ENCODE results near the gene MACROD2. TPM values are rescaled to one million over a fixed set of nuclear protein-coding genes. Genes with fewer than 3 reads are reported as not detected.

Gene MACROD2
- total and polyA plus RNA-seq, 2 donors (not counting 1 experiment from before 2014, with no cell fraction given), result 5.3 to 6.7 TPM

- H3K4me2 ChIP-seq (replicated peaks; ENCODE audit: low read depth, low read length, poor library complexity, severe bottlenecking), result no peak overlapping the region
- intact Hi-C loops (cut with micrococcal nuclease), result no loop called here
- WGBS (ENCODE audit: insufficient coverage), result 60% methylated on average over 1 of the region's 3 CpGs
Measured at GRCh38 chr20:14333721-14334120, 338.4 kb downstream of the MACROD2 start.

More at GRCh38 chr20:14333721-14334120, 338.4 kb downstream of the MACROD2 start:
- H3K27me3 Mint-ChIP-seq, result peaks cover 24% of the 10 kb centered on the region
- ChIA-PET POLR2A (no interaction called here), CTCF (interaction anchor here (0.7 kb wide), 1 partner anchor 1323 kb away, joined by 3 read pairs; no protein-coding TSS in a partner anchor)
- no peak overlapping the region for H3K4me3 Mint-ChIP-seq
- no peaks in the 10 kb centered on the region for H3K79me2 ChIP-seq (ENCODE audit: control insufficient read depth, insufficient read depth, low read length)
- no peaks in the 10 kb centered on the region for H3K36me3 ChIP-seq (replicated peaks in 1 of 2; ENCODE audit: control extremely low read depth in 1 of 2, control insufficient read depth in 1 of 2, extremely low read depth in 1 of 2, insufficient read depth in 2 of 2, low read length in 1 of 2)
- DNase-seq, result no peak
- H3K9me3 Mint-ChIP-seq (ENCODE audit: insufficient read depth), result no peaks in the 10 kb centered on the region
- no peaks in the 10 kb centered on the region for H3K9me3 ChIP-seq (ENCODE audit: control extremely low read depth in 1 of 3, control insufficient read depth in 2 of 3, insufficient read depth in 1 of 3, low read length in 2 of 3)
- ATAC-seq (ENCODE audit: low read depth), result no peak
- H2AFZ ChIP-seq (ENCODE audit: insufficient read depth, low read depth, low read length, poor library complexity, severe bottlenecking), result no peak overlapping the region
- no peak overlapping the region for H3K27ac Mint-ChIP-seq
- H4K20me1 ChIP-seq (ENCODE audit: control insufficient read depth, insufficient read depth, low read length, poor library complexity, severe bottlenecking), result no peaks in the 10 kb centered on the region
- H3K27me3 ChIP-seq (replicated peaks in 1 of 4; ENCODE audit: control extremely low read depth in 1 of 4, control insufficient read depth in 3 of 4, insufficient read depth in 4 of 4, low read length in 3 of 4), result no peaks in the 10 kb centered on the region
- H3K4me3 ChIP-seq (ENCODE audit: control extremely low read depth in 1 of 5, extremely low read depth in 1 of 5, insufficient read depth in 1 of 5, low read depth in 2 of 5, low read length in 4 of 5), result no peak overlapping the region
- H3K9ac ChIP-seq (ENCODE audit: low read length), result no peak overlapping the region
- no peak for TF ChIP-seq CTCF (IDR thresholded peaks at IDR 0.05)
- no peak for TF ChIP-seq EZH2 (IDR thresholded peaks at IDR 0.05; ENCODE audit: borderline replicate concordance, insufficient read depth, low read depth, low read length, poor library complexity, severe bottlenecking)
- H3K4me1 Mint-ChIP-seq, result peaks cover 6% of the 10 kb centered on the region
- peaks cover 0 to 4% of the 10 kb centered on the region in 2 donors for H3K4me1 ChIP-seq (ENCODE audit: control insufficient read depth in 2 of 2, insufficient read depth in 2 of 2, low read length in 2 of 2)
- no peak overlapping the region for H3K27ac ChIP-seq (ENCODE audit: low read length in 2 of 2)
